Endothelial cell of umbilical vein (primary cell): ENCODE results near the gene GAB2. TPM values are rescaled to one million over a fixed set of nuclear protein-coding genes. Genes with fewer than 3 reads are reported as not detected.
A peak's percentile ranks its signal among the peaks of the same experiment; 100 is the strongest.

Experiments used
- BruUV-seq: library from RNA; stranded (reverse); fragments of 400-500 nt; replicated peaks from 2 replicates; lab custom pipeline; 2021; lab: Mats Ljungman, UMichigan
- CTCF ChIA-PET: fragments of 300-600, 350-600 bp; sonication (Branson Sonifier 250); formaldehyde crosslinking; loops from one replicate; lab custom pipeline; 2021; ENCODE audit warnings: antibody characterized with exemption, inconsistent platforms; lab: Charles Lee
- POLR2A ChIA-PET: fragments of 300-600, 350-600 bp; sonication (Branson Sonifier 250); formaldehyde crosslinking; loops from one replicate; lab custom pipeline; 2021; ENCODE audit warnings: antibody characterized with exemption, inconsistent platforms; lab: Charles Lee
- DNase-seq: peaks from one replicate; pipeline ENCODE4 v3.0.0-alpha.2; 2011; ENCODE audit warnings: low read depth, low spot score
- FAIRE-seq: peaks from 2 replicates; lab custom pipeline; 2011; peaks lifted over from hg19 to GRCh38; lab: Jason Lieb, UNC
- H2AFZ ChIP-seq: 2 replicates; pipeline ENCODE4 v1.6.0; 2012; ENCODE audit warnings: low read depth, low read length, control low read depth, inconsistent platforms
- H3K27ac ChIP-seq: 2 replicates; pipeline ENCODE4 v1.5.1; 2011; ENCODE audit warnings: low read depth, mild to moderate bottlenecking, control low read depth, low read length, moderate library complexity; ENCODE audit not compliant: insufficient read depth
- H3K27me3 ChIP-seq, 2 experiments: 2 replicates each; pipeline versions ENCODE4 v1.6.0 to v1.6.1; 2011; ENCODE audit warnings: low read length in 2 of 2, mixed read lengths in 1 of 2; ENCODE audit not compliant: control insufficient read depth in 2 of 2, insufficient read depth in 2 of 2
- H3K36me3 ChIP-seq, 2 experiments: 2 replicates in 1 of 2; 3 replicates in 1 of 2; pipeline ENCODE4 v1.5.1; 2011; ENCODE audit warnings: low read length in 2 of 2, mild to moderate bottlenecking in 1 of 2, moderate library complexity in 1 of 2; ENCODE audit not compliant: control insufficient read depth in 2 of 2, insufficient read depth in 2 of 2; ENCODE audit errors: extremely low read depth in 1 of 2
- H3K4me1 ChIP-seq: 3 replicates; pipeline ENCODE4 v1.5.1; 2011; ENCODE audit warnings: mild to moderate bottlenecking, low read length; ENCODE audit not compliant: control insufficient read depth, insufficient read depth; ENCODE audit errors: extremely low read depth
- H3K4me2 ChIP-seq: 2 replicates; pipeline ENCODE4 v1.6.1; 2011; ENCODE audit warnings: low read length, control low read depth, mixed read lengths; ENCODE audit not compliant: insufficient read depth
- H3K4me3 ChIP-seq, 3 experiments: fragments of 200-600 bp in 1 of 3; sonication (generic), shearing (Covaris generic) in 1 of 3; replicated peaks in 1 of 3; 2 replicates each; pipeline ENCODE4 v1.5.1; 2011 to 2016; ENCODE audit warnings: control low read depth in 3 of 3, low read length in 3 of 3, mild to moderate bottlenecking in 2 of 3, inconsistent platforms in 1 of 3, low read depth in 1 of 3, moderate library complexity in 1 of 3; ENCODE audit not compliant: insufficient read depth in 1 of 3
- H3K79me2 ChIP-seq: 2 replicates; pipeline ENCODE4 v1.6.0; 2012; ENCODE audit warnings: low read length, inconsistent platforms; ENCODE audit not compliant: control insufficient read depth, insufficient read depth
- H3K9ac ChIP-seq: replicated peaks from 2 replicates; pipeline ENCODE3; 2011; ENCODE audit warnings: low read length, control low read depth; ENCODE audit not compliant: insufficient read depth; ENCODE audit errors: extremely low read depth
- H3K9me1 ChIP-seq: replicated peaks from 3 replicates; pipeline ENCODE4 v1.6.0; 2011; ENCODE audit warnings: mild to moderate bottlenecking, low read length; ENCODE audit not compliant: control insufficient read depth, insufficient read depth; ENCODE audit errors: extremely low read depth
- H3K9me3 ChIP-seq: replicated peaks from 2 replicates; pipeline ENCODE4 v1.5.1; 2012; ENCODE audit warnings: low read length, inconsistent platforms; ENCODE audit not compliant: control insufficient read depth, insufficient read depth
- H4K20me1 ChIP-seq: replicated peaks from 2 replicates; pipeline ENCODE3; 2011; ENCODE audit warnings: mild to moderate bottlenecking, low read length; ENCODE audit not compliant: control insufficient read depth, insufficient read depth; ENCODE audit errors: extremely low read depth
- CTCF ChIP-seq, 2 donors: IDR thresholded peaks; 1 replicate in 1 of 2; 2 replicates in 1 of 2; pipeline ENCODE4 v1.5.1; 2011; ENCODE audit warnings: low read length in 2 of 2, mild to moderate bottlenecking in 2 of 2, moderate library complexity in 2 of 2, control low read depth in 1 of 2, inconsistent platforms in 1 of 2, low read depth in 1 of 2; ENCODE audit not compliant: insufficient read depth in 1 of 2; ENCODE audit errors: extremely low read depth in 1 of 2
- EZH2 ChIP-seq: IDR thresholded peaks from 2 replicates; pipeline ENCODE4 v1.6.1; 2012; ENCODE audit warnings: borderline replicate concordance, low read depth, mild to moderate bottlenecking, moderate library complexity, low read length, inconsistent platforms; ENCODE audit not compliant: severe bottlenecking
- FOS ChIP-seq: IDR thresholded peaks from 2 replicates; pipeline ENCODE4 v1.6.1; 2011; ENCODE audit warnings: mild to moderate bottlenecking, low read length, moderate library complexity, borderline replicate concordance; ENCODE audit not compliant: insufficient read depth
- GATA2 ChIP-seq: IDR thresholded peaks from 2 replicates; pipeline ENCODE4 v1.7.0; 2011; ENCODE audit warnings: low read depth, mild to moderate bottlenecking, moderate library complexity, mixed read lengths, low read length; ENCODE audit not compliant: insufficient read length, insufficient read depth
- JUN ChIP-seq: IDR thresholded peaks from 2 replicates; pipeline ENCODE4 v1.6.1; 2011; ENCODE audit warnings: borderline replicate concordance, low read depth; ENCODE audit not compliant: insufficient read length, insufficient read depth
- MYC ChIP-seq: IDR thresholded peaks from one replicate; pipeline ENCODE4 v1.6.1; 2011; ENCODE audit warnings: mild to moderate bottlenecking, low read depth, low read length
- POLR2A ChIP-seq: IDR thresholded peaks from 2 replicates; pipeline ENCODE4 v1.6.1; 2012; ENCODE audit warnings: low read depth, mild to moderate bottlenecking, control low read depth, low read length
- POLR2AphosphoS5 ChIP-seq: IDR thresholded peaks from 2 replicates; pipeline ENCODE4 v1.6.1; 2012; ENCODE audit warnings: low read depth, mild to moderate bottlenecking, control low read depth, low read length, moderate library complexity; ENCODE audit not compliant: insufficient read depth
- dilution Hi-C: fragments of 300-500 bp; cut with MboI; formaldehyde crosslinking; loops from one replicate; pipeline ENCODE4 v1.15.0; 2019; ENCODE audit warnings: low sequenced_read_pairs; ENCODE audit not compliant: extremely low pct_ligation_motif_present
- intact Hi-C: fragments of 100-400 bp; cut with micrococcal nuclease; formaldehyde crosslinking; loops from one replicate; pipeline ENCODE4 v1.10.0; 2022
- polyA plus RNA-seq, 4 experiments: library from polyadenylated mRNA; depleted of rRNA in 3 of 4; stranded (reverse) in 3 of 4; unstranded in 1 of 4; fragments of >200 nt; gene quantifications; 2 replicates each; pipeline versions ENCODE4 v1.2.1 to v1.2.3, GENCODE V29; 2011 to 2012; ENCODE audit warnings: missing spikeins in 1 of 4
- total RNA-seq: library from RNA; stranded (reverse); gene quantifications from 2 replicates; pipeline ENCODE4 v1.2.3, GENCODE V29; 2021
- TF ChIP-seq, protein P1 (sequence below): IDR thresholded peaks from 2 replicates; pipeline ENCODE4 v1.6.1; 2011; ENCODE audit not compliant: insufficient read depth, insufficient read length

Gene GAB2
- total and polyA plus RNA-seq, 2 donors (not counting 3 experiments of a cell fraction or from before 2014, with no cell fraction given), result 19.6 to 39.6 TPM

DNA sequence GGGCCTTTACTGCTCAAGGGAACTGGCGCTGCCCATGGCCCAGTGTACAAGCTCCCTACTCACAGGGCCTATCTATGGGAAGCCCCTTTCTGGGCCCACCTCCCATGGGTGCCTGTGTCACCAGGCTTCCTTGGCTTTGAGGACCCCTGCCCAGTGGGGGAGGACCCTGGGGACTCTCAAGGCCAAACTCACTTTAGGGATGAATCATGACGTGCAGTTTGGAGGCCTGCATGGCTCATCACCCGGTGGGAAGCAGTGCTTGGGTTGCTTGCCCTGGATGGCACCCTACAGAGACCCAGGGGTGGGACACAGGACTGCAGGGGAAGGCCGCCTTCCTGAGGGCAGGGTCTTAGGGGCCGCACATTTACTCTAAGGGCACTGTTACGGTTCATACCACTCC is 245.7 kb downstream of the GAB2 start:
- H3K79me2 ChIP-seq, result no peaks in the 10 kb centered on the region
- no peak overlapping the region for H3K27ac ChIP-seq
- no peak overlapping the region for H3K4me2 ChIP-seq
- H3K36me3 ChIP-seq, result peaks cover 0 to 10% of the 10 kb centered on the region in 2 experiments
- DNase-seq, result no peak
- no peak for FAIRE-seq
- H3K9me1 ChIP-seq, result no peaks in the 10 kb centered on the region
- ChIA-PET CTCF (no interaction called here), POLR2A (no interaction called here)
- TSS peak; percentile 12 for BruUV-seq
- TF ChIP-seq POLR2AphosphoS5 (no peak), POLR2A (no peak), MYC (no peak), EZH2 (no peak), CTCF (IDR thresholded peaks at IDR 0.05; ENCODE audit: extremely low read depth in 1 of 2, insufficient read depth in 1 of 2, low read depth in 1 of 2, low read length in 2 of 2) (no peak), FOS (no peak), JUN (no peak), GATA2 (no peak)
- TF ChIP-seq, protein P1, sequence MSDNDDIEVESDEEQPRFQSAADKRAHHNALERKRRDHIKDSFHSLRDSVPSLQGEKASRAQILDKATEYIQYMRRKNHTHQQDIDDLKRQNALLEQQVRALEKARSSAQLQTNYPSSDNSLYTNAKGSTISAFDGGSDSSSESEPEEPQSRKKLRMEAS, result no peak
- H4K20me1 ChIP-seq, result no peaks in the 10 kb centered on the region
- no peaks in the 10 kb centered on the region for H3K9me3 ChIP-seq
- intact Hi-C loops, result loop anchor here (5.0 kb wide), 1 partner anchor 1145 kb away; no protein-coding TSS in a partner anchor
- no peaks in the 10 kb centered on the region for H3K27me3 ChIP-seq
- dilution Hi-C loops, result no loop called here
- no peak overlapping the region for H3K4me3 ChIP-seq
- no peak overlapping the region for H2AFZ ChIP-seq
- no peak overlapping the region for H3K9ac ChIP-seq
- peaks cover 12% of the 10 kb centered on the region for H3K4me1 ChIP-seq
